RWPE1 (cell line): ENCODE data around the gene KLF4.

Experiments
- CTCF ChIA-PET: fragments of 350-600 bp; sonication (Branson Sonifier 250); formaldehyde crosslinking; extraction: SDS; loops from one replicate; lab custom pipeline; 2021; lab: Yijun Ruan, JAX
- POLR2A ChIA-PET: fragments of 400-600 bp; formaldehyde crosslinking; extraction: SDS; loops from one replicate; lab custom pipeline; 2020; ENCODE audit warnings: antibody characterized with exemption; ENCODE audit not compliant: low non-redundant PET; lab: Yijun Ruan, JAX
- DNase-seq: peaks from one replicate; pipeline ENCODE4 v3.0.0; 2012; ENCODE audit warnings: low spot score
- H3K27ac ChIP-seq: fragments of 450-650 bp; 2 replicates; pipeline ENCODE4 v1.5.1; 2017
- TF ChIP-seq, protein P1 (sequence below): fragments of 450-650 bp; conservative IDR thresholded peaks from 2 replicates; pipeline ENCODE4 v1.5.1; 2017; ENCODE audit warnings: low read depth, mild to moderate bottlenecking

The KLF4 gene

GRCh38 chr9:107487521-107488374 lies 1.8 kb downstream of the KLF4 start:
- TF ChIP-seq, protein P1, sequence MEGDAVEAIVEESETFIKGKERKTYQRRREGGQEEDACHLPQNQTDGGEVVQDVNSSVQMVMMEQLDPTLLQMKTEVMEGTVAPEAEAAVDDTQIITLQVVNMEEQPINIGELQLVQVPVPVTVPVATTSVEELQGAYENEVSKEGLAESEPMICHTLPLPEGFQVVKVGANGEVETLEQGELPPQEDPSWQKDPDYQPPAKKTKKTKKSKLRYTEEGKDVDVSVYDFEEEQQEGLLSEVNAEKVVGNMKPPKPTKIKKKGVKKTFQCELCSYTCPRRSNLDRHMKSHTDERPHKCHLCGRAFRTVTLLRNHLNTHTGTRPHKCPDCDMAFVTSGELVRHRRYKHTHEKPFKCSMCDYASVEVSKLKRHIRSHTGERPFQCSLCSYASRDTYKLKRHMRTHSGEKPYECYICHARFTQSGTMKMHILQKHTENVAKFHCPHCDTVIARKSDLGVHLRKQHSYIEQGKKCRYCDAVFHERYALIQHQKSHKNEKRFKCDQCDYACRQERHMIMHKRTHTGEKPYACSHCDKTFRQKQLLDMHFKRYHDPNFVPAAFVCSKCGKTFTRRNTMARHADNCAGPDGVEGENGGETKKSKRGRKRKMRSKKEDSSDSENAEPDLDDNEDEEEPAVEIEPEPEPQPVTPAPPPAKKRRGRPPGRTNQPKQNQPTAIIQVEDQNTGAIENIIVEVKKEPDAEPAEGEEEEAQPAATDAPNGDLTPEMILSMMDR: peak; percentile 68
- H3K27ac ChIP-seq: peak overlapping the region; percentile 91
- ChIA-PET POLR2A (interaction anchor here (0.6 to 1.5 kb wide), 4 partner anchors 69 to 1077 kb away, joined by 3 to 4 read pairs (median 3); no protein-coding TSS in a partner anchor), CTCF (interaction anchor here (0.5 to 2.1 kb wide), 11 partner anchors 13 to 1075 kb away, joined by 3 to 11 read pairs (median 3); no protein-coding TSS in a partner anchor)
- DNase-seq: no peak

GRCh38 chr9:107486674-107487520 lies 2.7 kb downstream of the KLF4 start:
- DNase-seq: no peak
- TF ChIP-seq, protein P1: no peak
- ChIA-PET POLR2A (interaction anchor here (0.7 to 1.5 kb wide), 2 partner anchors 265 to 1077 kb away, joined by 3 read pairs; no protein-coding TSS in a partner anchor), CTCF (interaction anchor here (0.6 to 2.1 kb wide), 6 partner anchors 13 to 584 kb away, joined by 3 to 11 read pairs (median 3); no protein-coding TSS in a partner anchor)
- peak overlapping the region; percentile 91 for H3K27ac ChIP-seq

DNA sequence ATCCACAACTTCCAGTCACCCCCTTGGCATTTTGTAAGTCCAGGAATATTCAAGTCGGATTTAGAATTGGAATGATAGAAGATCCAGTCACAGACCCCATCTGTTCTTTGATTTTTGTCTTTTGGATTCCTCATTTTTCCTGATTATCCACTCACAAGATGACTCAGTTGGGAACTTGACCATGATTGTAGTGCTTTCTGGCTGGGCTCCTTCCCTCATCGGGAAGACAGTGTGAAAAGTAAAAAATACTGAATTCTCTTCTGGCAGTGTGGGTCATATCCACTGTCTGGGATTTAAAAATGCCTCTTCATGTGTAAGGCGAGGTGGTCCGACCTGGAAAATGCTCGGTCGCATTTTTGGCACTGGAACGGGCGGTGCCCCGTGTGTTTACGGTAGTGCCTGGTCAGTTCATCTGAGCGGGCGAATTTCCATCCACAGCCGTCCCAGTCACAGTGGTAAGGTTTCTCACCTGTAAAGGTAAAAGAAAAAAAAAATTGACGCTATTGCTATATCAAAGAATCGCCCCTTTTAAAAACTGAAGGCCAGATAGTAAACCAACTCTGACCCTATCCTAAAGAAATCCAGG lies 4.0 kb downstream of the KLF4 start:
- DNase-seq: no peak
- POLR2A ChIA-PET: no interaction called here
- TF ChIP-seq, protein P1: no peak
- CTCF ChIA-PET: no interaction called here
- H3K27ac ChIP-seq: peak overlapping the region; percentile 70

GRCh38 chr9:107484117-107484723 lies 5.3 kb downstream of the KLF4 start:
- CTCF ChIA-PET: interaction anchor here (0.6 to 1.4 kb wide), 18 partner anchors 13 to 1889 kb away, joined by 3 to 7 read pairs (median 3); no protein-coding TSS in a partner anchor
- TF ChIP-seq, protein P1: peak; percentile 85
- DNase-seq: peak; percentile 62
- POLR2A ChIA-PET: no interaction called here
- no peak overlapping the region for H3K27ac ChIP-seq

DNA sequence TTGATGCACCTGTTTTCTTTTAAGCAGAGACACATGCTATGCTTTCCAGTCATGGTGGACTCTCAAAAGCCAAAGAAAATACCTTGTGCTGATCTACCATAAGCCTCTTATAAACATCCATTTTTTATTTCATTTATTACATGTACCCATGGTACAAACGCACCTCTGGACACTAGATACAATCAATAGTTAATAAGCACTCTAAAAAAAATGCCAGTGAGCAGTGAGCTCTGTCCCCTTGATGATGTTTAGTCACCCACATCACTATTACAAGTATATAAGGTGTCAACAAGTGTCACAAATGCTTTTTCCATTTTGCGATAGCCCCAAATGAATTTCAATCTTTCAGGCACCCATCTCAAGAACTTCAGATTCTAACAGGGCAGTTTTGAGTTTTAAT lies 5.9 kb downstream of the KLF4 start:
- H3K27ac ChIP-seq: no peak overlapping the region
- TF ChIP-seq, protein P1: no peak
- POLR2A ChIA-PET: no interaction called here
- no peak for DNase-seq
- CTCF ChIA-PET: interaction anchor here (0.5 to 1.4 kb wide), 8 partner anchors 13 to 1406 kb away, joined by 3 to 7 read pairs (median 4); no protein-coding TSS in a partner anchor
